ENCODE measurements around the gene NLN. TPM values are rescaled to one million over a fixed set of nuclear protein-coding genes. Genes with fewer than 3 reads are reported as not detected.

The NLN gene
- total and polyA plus RNA-seq, 2 of the 13 experiments (the other 11 are each of a cell fraction or from before 2014, with no cell fraction given) = 11.9 to 36.7 TPM

- TF ChIP-seq ZNF121 (CRISPR knock-in tag; IDR thresholded peaks at IDR 0.05) = no peak
Measured at GRCh38 chr5:65874241-65874640, 152.2 kb downstream of the NLN start (continued).

- no TSS peak for BruUV-seq (replicated peaks)
- Histone ChIP-seq H3K9me3 (ENCODE audit: low read length) (no peaks in the 10 kb centered on the region), H3K79me2 (ENCODE audit: insufficient read depth, low read length) (no peaks in the 10 kb centered on the region), H4K20me1 (ENCODE audit: insufficient read depth, low read length) (no peaks in the 10 kb centered on the region), H3K27ac (ENCODE audit: extremely low read length, insufficient read depth, low read length) (no peak overlapping the region), H3K36me3 (replicated peaks in 1 of 2; ENCODE audit: control insufficient read depth in 1 of 2, insufficient read depth in 2 of 2, low read length in 2 of 2) (no peaks in the 10 kb centered on the region), H3K4me3 (replicated peaks in 1 of 3; ENCODE audit: insufficient read depth in 1 of 3, low read depth in 2 of 3, low read length in 3 of 3) (no peak overlapping the region), H2AFZ (ENCODE audit: low read length) (no peak overlapping the region), H3K4me2 (ENCODE audit: low read depth, low read length) (no peak overlapping the region), H3K9ac (ENCODE audit: insufficient read depth, low read depth, low read length) (no peak overlapping the region), H3K4me1 (ENCODE audit: insufficient read depth, low read length) (no peaks in the 10 kb centered on the region), H3K27me3 (ENCODE audit: control insufficient read depth in 1 of 2, insufficient read depth in 2 of 2, low read length in 2 of 2) (no peaks in the 10 kb centered on the region)
- ChIA-PET POLR2A (no interaction called here), CTCF (ENCODE audit: low intra/inter-chr PET ratio, low total read pairs) (no interaction called here)
- in situ Hi-C loops (cut with HindIII; ENCODE audit: extremely low pct_ligation_motif_present, low pct_unique_long_range_greater_than_20kb) (no loop called here), intact Hi-C loops (cut with micrococcal nuclease; ENCODE audit: unreplicated experiment) (no loop called here)
- FAIRE-seq (no peak), DNase-seq (ENCODE audit: low spot score) (no peak), ATAC-seq (no peak)
- TF ChIP-seq POLR2AphosphoS2 (IDR thresholded peaks at IDR 0.05; ENCODE audit: low read depth, low read length) (no peak), NBN (conservative IDR thresholded peaks at IDR 0.05) (no peak), HOXD1 (CRISPR knock-in tag; IDR thresholded peaks at IDR 0.05) (no peak), CERS6 (CRISPR knock-in tag; IDR thresholded peaks at IDR 0.05) (no peak), LRRFIP1 (CRISPR knock-in tag; conservative IDR thresholded peaks at IDR 0.05) (no peak), NCOR1 (IDR thresholded peaks at IDR 0.05; ENCODE audit: borderline replicate concordance, low read length) (no peak), ZNF407 (CRISPR knock-in tag; IDR thresholded peaks at IDR 0.05; ENCODE audit: not compliant biosample characterization) (no peak), ZNF678 (CRISPR knock-in tag; IDR thresholded peaks at IDR 0.05) (no peak), ZNF761 (CRISPR knock-in tag; conservative IDR thresholded peaks at IDR 0.05) (no peak), ZNF513 (CRISPR knock-in tag; conservative IDR thresholded peaks at IDR 0.05) (no peak)
Measured at GRCh38 chr5:65876496-65876895, 154.5 kb downstream of the NLN start.

All from HepG2 (cell line).